Stimulated activated naive CD8-positive, alpha-beta T cell treated with anti-CD3 and anti-CD28 coated beads, Interleukin-15, Interleukin-2, amounts not matched to agents 100 ng/mL and 50 ng/mL, for 24 hours (primary cell): Measurements from ENCODE around the gene PRR5L.

Experiments used
- H3K27ac Mint-ChIP-seq: one replicate; pipeline ENCODE4 v1.8.0; 2021; ENCODE audit warnings: mild to moderate bottlenecking, mixed read lengths
- H3K27me3 Mint-ChIP-seq: one replicate; pipeline ENCODE4 v1.8.0; 2021; ENCODE audit warnings: mixed read lengths
- H3K36me3 Mint-ChIP-seq: one replicate; pipeline ENCODE4 v1.8.0; 2021; ENCODE audit warnings: low read depth, mixed read lengths
- H3K4me1 Mint-ChIP-seq: one replicate; pipeline ENCODE4 v1.8.0; 2021; ENCODE audit warnings: low read depth, mixed read lengths
- H3K4me3 Mint-ChIP-seq: one replicate; pipeline ENCODE4 v1.8.0; 2021; ENCODE audit warnings: mild to moderate bottlenecking, mixed read lengths
- H3K9me3 Mint-ChIP-seq: one replicate; pipeline ENCODE4 v1.8.0; 2021; ENCODE audit warnings: mixed read lengths

The PRR5L gene

GRCh38 chr11:36350137-36350513 lies 54.0 kb downstream of the PRR5L start:
- Mint-ChIP-seq H3K4me3 (no peak overlapping the region), H3K36me3 (no peaks in the 10 kb centered on the region), H3K4me1 (peaks cover 66% of the 10 kb centered on the region), H3K27me3 (peaks cover 32% of the 10 kb centered on the region), H3K9me3 (no peaks in the 10 kb centered on the region), H3K27ac (peak overlapping the region; percentile 84)

GRCh38 chr11:36352922-36353321 lies 56.8 kb downstream of the PRR5L start:
- Mint-ChIP-seq H3K9me3 (no peaks in the 10 kb centered on the region), H3K36me3 (no peaks in the 10 kb centered on the region), H3K4me3 (no peak overlapping the region), H3K4me1 (peaks cover 77% of the 10 kb centered on the region), H3K27me3 (peaks cover 30% of the 10 kb centered on the region), H3K27ac (no peak overlapping the region)

GRCh38 chr11:36354221-36355003 lies 58.3 kb downstream of the PRR5L start:
- H3K27ac Mint-ChIP-seq: peak overlapping the region; percentile 69
- H3K4me3 Mint-ChIP-seq: peak overlapping the region; percentile 22
- H3K27me3 Mint-ChIP-seq: peaks cover 37% of the 10 kb centered on the region
- no peaks in the 10 kb centered on the region for H3K9me3 Mint-ChIP-seq
- no peaks in the 10 kb centered on the region for H3K36me3 Mint-ChIP-seq
- H3K4me1 Mint-ChIP-seq: peaks cover 73% of the 10 kb centered on the region

- no peaks in the 10 kb centered on the region for H3K9me3 Mint-ChIP-seq
- peaks cover 37% of the 10 kb centered on the region for H3K27me3 Mint-ChIP-seq
- H3K4me1 Mint-ChIP-seq: peaks cover 72% of the 10 kb centered on the region
- peak overlapping the region; percentile 13 for H3K27ac Mint-ChIP-seq
- no peak overlapping the region for H3K4me3 Mint-ChIP-seq
- H3K36me3 Mint-ChIP-seq: no peaks in the 10 kb centered on the region
Observed at GRCh38 chr11:36356201-36356600, 60.1 kb downstream of the PRR5L start.

GRCh38 chr11:36357831-36358230 lies 61.7 kb downstream of the PRR5L start:
- Mint-ChIP-seq H3K4me1 (peaks cover 76% of the 10 kb centered on the region), H3K9me3 (no peaks in the 10 kb centered on the region), H3K4me3 (no peak overlapping the region)

GRCh38 chr11:36358436-36358835 lies 62.3 kb downstream of the PRR5L start:
- H3K9me3 Mint-ChIP-seq: no peaks in the 10 kb centered on the region
- H3K4me3 Mint-ChIP-seq: no peak overlapping the region
- H3K27me3 Mint-ChIP-seq: peaks cover 25% of the 10 kb centered on the region
- H3K4me1 Mint-ChIP-seq: peaks cover 76% of the 10 kb centered on the region
- no peaks in the 10 kb centered on the region for H3K36me3 Mint-ChIP-seq
- H3K27ac Mint-ChIP-seq: no peak overlapping the region

More at GRCh38 chr11:36357831-36358230, 61.7 kb downstream of the PRR5L start:
- peaks cover 30% of the 10 kb centered on the region for H3K27me3 Mint-ChIP-seq
- no peaks in the 10 kb centered on the region for H3K36me3 Mint-ChIP-seq
- no peak overlapping the region for H3K27ac Mint-ChIP-seq

- Mint-ChIP-seq H3K9me3 (no peaks in the 10 kb centered on the region), H3K27me3 (peaks cover 36% of the 10 kb centered on the region), H3K36me3 (no peaks in the 10 kb centered on the region), H3K27ac (no peak overlapping the region), H3K4me3 (no peak overlapping the region), H3K4me1 (peaks cover 64% of the 10 kb centered on the region)
Observed at GRCh38 chr11:36360318-36360717, 64.2 kb downstream of the PRR5L start.

GRCh38 chr11:36360826-36361415 lies 64.8 kb downstream of the PRR5L start:
- Mint-ChIP-seq H3K9me3 (no peaks in the 10 kb centered on the region), H3K27me3 (peaks cover 42% of the 10 kb centered on the region), H3K27ac (no peak overlapping the region), H3K4me3 (no peak overlapping the region), H3K36me3 (no peaks in the 10 kb centered on the region), H3K4me1 (peaks cover 61% of the 10 kb centered on the region)

GRCh38 chr11:36361472-36361871 lies 65.4 kb downstream of the PRR5L start:
- Mint-ChIP-seq H3K36me3 (no peaks in the 10 kb centered on the region), H3K27me3 (peaks cover 47% of the 10 kb centered on the region), H3K27ac (peak overlapping the region; percentile 27), H3K9me3 (no peaks in the 10 kb centered on the region), H3K4me1 (peaks cover 56% of the 10 kb centered on the region), H3K4me3 (peak overlapping the region; percentile 43)

GRCh38 chr11:36361901-36362391 lies 65.9 kb downstream of the PRR5L start:
- Mint-ChIP-seq H3K4me1 (peaks cover 51% of the 10 kb centered on the region), H3K9me3 (no peaks in the 10 kb centered on the region), H3K27me3 (peaks cover 49% of the 10 kb centered on the region), H3K27ac (peak overlapping the region; percentile 27), H3K36me3 (no peaks in the 10 kb centered on the region), H3K4me3 (peak overlapping the region; percentile 43)

- Mint-ChIP-seq H3K36me3 (no peaks in the 10 kb centered on the region), H3K9me3 (no peaks in the 10 kb centered on the region), H3K27me3 (peaks cover 49% of the 10 kb centered on the region), H3K4me3 (no peak overlapping the region), H3K27ac (no peak overlapping the region), H3K4me1 (peaks cover 41% of the 10 kb centered on the region)
Observed at GRCh38 chr11:36362902-36363301, 66.8 kb downstream of the PRR5L start.

GRCh38 chr11:36363361-36364268 lies 67.5 kb downstream of the PRR5L start:
- no peak overlapping the region for H3K4me3 Mint-ChIP-seq
- H3K36me3 Mint-ChIP-seq: no peaks in the 10 kb centered on the region
- H3K27ac Mint-ChIP-seq: no peak overlapping the region
- H3K9me3 Mint-ChIP-seq: no peaks in the 10 kb centered on the region
- H3K27me3 Mint-ChIP-seq: peaks cover 50% of the 10 kb centered on the region
- peaks cover 40% of the 10 kb centered on the region for H3K4me1 Mint-ChIP-seq

GRCh38 chr11:36364551-36365325 lies 68.7 kb downstream of the PRR5L start:
- H3K36me3 Mint-ChIP-seq: no peaks in the 10 kb centered on the region

GRCh38 chr11:36365907-36366306 lies 69.8 kb downstream of the PRR5L start:
- Mint-ChIP-seq H3K9me3 (no peaks in the 10 kb centered on the region), H3K27me3 (peaks cover 53% of the 10 kb centered on the region), H3K4me1 (peaks cover 29% of the 10 kb centered on the region), H3K27ac (no peak overlapping the region), H3K36me3 (no peaks in the 10 kb centered on the region), H3K4me3 (no peak overlapping the region)

More at GRCh38 chr11:36364551-36365325, 68.7 kb downstream of the PRR5L start:
- Mint-ChIP-seq H3K27me3 (peaks cover 51% of the 10 kb centered on the region), H3K9me3 (no peaks in the 10 kb centered on the region), H3K27ac (no peak overlapping the region), H3K4me3 (no peak overlapping the region), H3K4me1 (peaks cover 40% of the 10 kb centered on the region)
